WERI-Rb-1 (cell line): ENCODE data around the gene CRABP1.

Source experiments
- DNase-seq: peaks from one replicate; pipeline ENCODE4 v3.0.0-alpha.2; 2020
- H3K27ac ChIP-seq: fragments of 250-450 bp; sonication (Bioruptor Pico); 2 replicates; pipeline ENCODE4 v1.5.1; 2020; ENCODE audit warnings: mild to moderate bottlenecking, moderate library complexity
- H3K27me3 ChIP-seq: fragments of 250-450 bp; sonication (Bioruptor Pico); 2 replicates; pipeline ENCODE4 v1.5.1; 2021; ENCODE audit warnings: mild to moderate bottlenecking, low read depth, moderate library complexity; ENCODE audit not compliant: insufficient read depth, severe bottlenecking
- H3K36me3 ChIP-seq: fragments of 250-450 bp; sonication (Bioruptor Pico); 2 replicates; pipeline ENCODE4 v1.5.1; 2020; ENCODE audit warnings: mild to moderate bottlenecking, moderate library complexity
- H3K4me3 ChIP-seq: 2 replicates; pipeline ENCODE4 v1.5.1; 2011; ENCODE audit warnings: low read depth, mild to moderate bottlenecking, control low read depth, low read length
- H3K9me3 ChIP-seq: fragments of 250-450 bp; sonication (Bioruptor Pico); 2 replicates; pipeline ENCODE4 v1.5.1; 2021; ENCODE audit warnings: mild to moderate bottlenecking, moderate library complexity; ENCODE audit not compliant: severe bottlenecking
- TF ChIP-seq, protein P1 (sequence below): IDR thresholded peaks from 2 replicates; pipeline ENCODE4 v1.5.1; 2011; ENCODE audit warnings: low read depth, mild to moderate bottlenecking, control low read depth, inconsistent platforms, low read length

The CRABP1 gene

DNA sequence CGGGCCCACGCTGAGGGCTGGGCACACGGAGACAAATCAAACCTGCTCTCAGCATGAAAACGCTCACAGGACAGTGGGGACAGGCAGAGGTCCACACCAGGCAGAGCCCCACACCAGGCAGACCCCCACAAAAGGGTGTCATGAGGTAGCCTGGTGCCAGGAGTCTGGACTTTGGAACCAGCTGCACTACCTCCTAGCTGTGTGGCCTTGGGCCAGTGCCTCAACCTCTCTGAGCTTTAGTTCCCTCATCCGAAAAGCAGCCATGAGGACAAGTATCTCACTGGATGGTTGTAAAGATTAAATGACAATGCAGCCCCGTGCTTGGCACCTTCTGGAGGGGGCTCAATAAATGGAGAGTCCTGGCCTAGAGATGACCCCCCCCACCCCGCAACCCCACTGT, 16.5 kb upstream of the CRABP1 start:
- no peaks in the 10 kb centered on the region for H3K9me3 ChIP-seq
- no peak overlapping the region for H3K4me3 ChIP-seq
- no peaks in the 10 kb centered on the region for H3K36me3 ChIP-seq
- no peak overlapping the region for H3K27ac ChIP-seq
- TF ChIP-seq, protein P1, sequence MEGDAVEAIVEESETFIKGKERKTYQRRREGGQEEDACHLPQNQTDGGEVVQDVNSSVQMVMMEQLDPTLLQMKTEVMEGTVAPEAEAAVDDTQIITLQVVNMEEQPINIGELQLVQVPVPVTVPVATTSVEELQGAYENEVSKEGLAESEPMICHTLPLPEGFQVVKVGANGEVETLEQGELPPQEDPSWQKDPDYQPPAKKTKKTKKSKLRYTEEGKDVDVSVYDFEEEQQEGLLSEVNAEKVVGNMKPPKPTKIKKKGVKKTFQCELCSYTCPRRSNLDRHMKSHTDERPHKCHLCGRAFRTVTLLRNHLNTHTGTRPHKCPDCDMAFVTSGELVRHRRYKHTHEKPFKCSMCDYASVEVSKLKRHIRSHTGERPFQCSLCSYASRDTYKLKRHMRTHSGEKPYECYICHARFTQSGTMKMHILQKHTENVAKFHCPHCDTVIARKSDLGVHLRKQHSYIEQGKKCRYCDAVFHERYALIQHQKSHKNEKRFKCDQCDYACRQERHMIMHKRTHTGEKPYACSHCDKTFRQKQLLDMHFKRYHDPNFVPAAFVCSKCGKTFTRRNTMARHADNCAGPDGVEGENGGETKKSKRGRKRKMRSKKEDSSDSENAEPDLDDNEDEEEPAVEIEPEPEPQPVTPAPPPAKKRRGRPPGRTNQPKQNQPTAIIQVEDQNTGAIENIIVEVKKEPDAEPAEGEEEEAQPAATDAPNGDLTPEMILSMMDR, result no peak
- no peaks in the 10 kb centered on the region for H3K27me3 ChIP-seq
- DNase-seq, result no peak

DNA sequence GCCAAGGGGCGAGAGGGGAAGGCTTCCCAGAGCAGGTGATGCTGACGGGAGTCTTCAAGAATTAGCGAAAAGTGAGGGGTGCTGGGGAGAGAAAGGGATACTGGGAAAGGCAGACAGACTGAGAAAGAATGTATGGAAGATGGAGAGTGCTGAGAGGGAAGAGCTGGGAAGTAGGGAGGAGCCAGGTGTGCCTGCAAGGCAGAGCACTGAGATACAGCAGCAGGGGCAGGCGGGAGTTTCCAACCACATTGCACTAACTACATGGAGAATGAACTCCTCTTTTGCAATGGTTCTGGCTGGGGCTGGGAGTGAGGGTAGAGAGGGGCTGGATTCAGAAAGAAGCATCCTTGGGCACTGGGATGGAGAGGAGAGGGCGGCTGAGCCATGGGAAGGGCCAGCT, 16.0 kb upstream of the CRABP1 start:
- TF ChIP-seq, protein P1, result no peak
- no peak for DNase-seq
- Histone ChIP-seq H3K36me3 (no peaks in the 10 kb centered on the region), H3K9me3 (no peaks in the 10 kb centered on the region), H3K4me3 (no peak overlapping the region), H3K27ac (no peak overlapping the region), H3K27me3 (no peaks in the 10 kb centered on the region)

DNA sequence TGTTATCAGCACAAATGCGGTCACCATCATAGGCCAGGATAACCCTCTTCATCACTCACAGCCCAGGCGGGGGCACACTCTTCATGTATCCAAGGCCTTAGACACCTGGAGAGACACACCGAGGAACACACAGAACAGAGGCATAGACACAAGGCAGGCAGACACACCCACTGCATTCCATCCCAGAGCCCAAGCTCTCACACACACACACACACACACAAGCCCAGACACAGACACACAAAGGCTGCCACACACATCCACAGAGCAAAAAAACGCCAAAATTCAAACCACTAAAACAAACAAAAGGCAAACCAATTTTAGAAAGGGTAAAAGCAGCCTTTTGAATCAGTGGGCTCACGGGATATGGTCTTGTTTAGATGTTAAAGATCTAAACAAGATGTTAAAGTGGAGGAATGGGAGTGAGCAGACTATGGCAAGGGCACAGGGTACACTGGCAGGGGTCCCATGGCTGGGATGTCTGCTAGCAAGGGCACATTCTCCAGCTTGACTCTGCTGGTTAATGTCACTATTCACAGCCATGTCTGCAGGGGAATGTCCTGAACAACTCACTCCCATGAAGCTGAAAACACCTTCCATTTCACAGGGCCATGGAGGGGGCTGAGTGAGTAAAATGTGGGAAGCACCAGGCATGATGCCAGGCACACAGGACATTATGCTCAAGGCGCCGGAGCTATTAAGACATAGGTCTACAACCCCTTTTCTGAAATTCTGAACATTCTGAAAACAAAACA, 14.9 kb upstream of the CRABP1 start:
- no peaks in the 10 kb centered on the region for H3K27me3 ChIP-seq
- no peak overlapping the region for H3K4me3 ChIP-seq
- TF ChIP-seq, protein P1, result no peak
- no peaks in the 10 kb centered on the region for H3K9me3 ChIP-seq
- H3K36me3 ChIP-seq, result no peaks in the 10 kb centered on the region
- H3K27ac ChIP-seq, result no peak overlapping the region
- DNase-seq, result no peak

DNA sequence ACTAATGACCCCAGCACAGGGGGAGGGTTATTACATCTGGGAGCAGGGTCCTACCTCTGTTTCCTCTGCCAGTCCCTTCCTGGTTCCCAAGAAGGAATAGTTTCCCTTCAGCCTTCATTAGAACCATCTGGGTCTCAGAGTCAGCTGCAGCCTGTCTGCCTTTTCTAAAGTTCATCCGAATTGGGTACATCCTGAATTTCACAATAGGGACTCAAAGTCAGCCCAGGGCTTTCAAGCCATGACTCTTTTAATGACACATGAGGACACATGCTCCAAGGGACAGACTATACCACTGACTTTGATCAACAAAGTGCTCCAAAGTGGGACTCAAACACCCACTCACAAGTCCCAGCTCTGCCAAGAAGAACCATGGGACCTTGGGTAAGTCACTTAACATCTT, 12.7 kb upstream of the CRABP1 start:
- TF ChIP-seq, protein P1, result no peak
- DNase-seq, result no peak

DNA sequence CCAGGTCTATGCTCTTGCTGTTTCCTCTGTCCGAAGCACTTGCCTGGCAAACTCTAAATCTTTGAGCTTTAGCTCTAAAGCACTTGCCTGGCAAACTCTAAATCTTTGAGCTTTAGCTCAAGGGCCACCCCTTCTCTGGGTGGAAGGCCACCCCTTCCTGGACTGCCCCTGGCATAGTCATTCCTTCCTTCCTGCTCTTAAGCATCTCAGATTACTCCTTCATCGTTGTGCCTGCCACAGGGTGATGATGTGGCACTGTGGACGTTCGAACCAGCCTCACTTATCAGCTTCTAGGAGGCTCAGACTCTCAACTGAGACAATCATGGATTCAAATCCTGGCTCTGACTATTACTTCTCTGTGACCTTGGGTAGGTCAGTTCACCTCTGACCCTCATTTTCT, 10.5 kb upstream of the CRABP1 start:
- no peaks in the 10 kb centered on the region for H3K9me3 ChIP-seq
- TF ChIP-seq, protein P1, result no peak

More for the DNA sequence above, 12.7 kb upstream of the CRABP1 start:
- Histone ChIP-seq H3K4me3 (no peak overlapping the region), H3K27me3 (no peaks in the 10 kb centered on the region), H3K27ac (no peak overlapping the region), H3K36me3 (no peaks in the 10 kb centered on the region), H3K9me3 (no peaks in the 10 kb centered on the region)

DNA sequence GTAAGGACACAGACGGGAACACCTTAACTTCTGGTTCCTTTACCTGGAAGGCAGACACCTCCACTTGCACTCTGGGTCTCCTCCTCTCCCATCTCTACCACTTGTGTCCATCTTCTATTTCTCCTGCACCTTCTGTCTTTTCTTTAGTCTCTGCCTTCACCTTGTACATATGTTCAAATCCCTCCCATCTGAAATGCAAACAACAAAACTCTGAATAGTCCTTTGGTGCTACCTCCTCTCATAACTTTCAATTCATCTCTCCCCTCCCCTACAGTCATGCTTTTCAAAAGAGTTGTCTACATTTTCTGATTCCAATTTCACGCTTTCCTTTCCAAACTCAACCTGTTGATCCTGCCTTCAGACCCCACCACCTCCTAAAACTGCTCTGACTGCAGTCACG, 5.3 kb upstream of the CRABP1 start:
- H3K36me3 ChIP-seq, result no peaks in the 10 kb centered on the region
- H3K4me3 ChIP-seq, result no peak overlapping the region
- TF ChIP-seq, protein P1, result no peak
- no peak for DNase-seq
- H3K27me3 ChIP-seq, result no peaks in the 10 kb centered on the region
- H3K9me3 ChIP-seq, result no peaks in the 10 kb centered on the region
- no peak overlapping the region for H3K27ac ChIP-seq

More for the DNA sequence above, 10.5 kb upstream of the CRABP1 start:
- Histone ChIP-seq H3K27ac (no peak overlapping the region), H3K4me3 (no peak overlapping the region), H3K27me3 (no peaks in the 10 kb centered on the region), H3K36me3 (no peaks in the 10 kb centered on the region)
- no peak for DNase-seq
